HepG2 (cell line): Measurements from ENCODE around the gene TJAP1. TPM values are rescaled to one million over a fixed set of nuclear protein-coding genes. Genes with fewer than 3 reads are reported as not detected.

Experiments
- AHR ChIP-seq: IDR thresholded peaks from 2 replicates; pipeline ENCODE4 v1.6.1; 2018; ENCODE audit warnings: missing genetic modification reagents, missing compliant biosample characterization
- CEBPG ChIP-seq: IDR thresholded peaks from 2 replicates; pipeline ENCODE4 v1.6.1; 2016
- CENPX ChIP-seq: sonication (generic); formaldehyde crosslinking; IDR thresholded peaks from 2 replicates; pipeline ENCODE4 v1.9.0; 2021; ENCODE audit warnings: mild to moderate bottlenecking, missing genetic modification reagents, moderate library complexity
- CHCHD3 ChIP-seq: sonication (generic); formaldehyde crosslinking; IDR thresholded peaks from 2 replicates; pipeline ENCODE4 v1.8.0; 2022; ENCODE audit warnings: mild to moderate bottlenecking, missing genetic modification reagents, moderate library complexity
- DMTF1 ChIP-seq: sonication (generic); formaldehyde crosslinking; IDR thresholded peaks from 2 replicates; pipeline ENCODE4 v1.4.0; 2020; ENCODE audit warnings: mild to moderate bottlenecking, missing genetic modification reagents
- IRX3 ChIP-seq: sonication (generic); formaldehyde crosslinking; IDR thresholded peaks from 2 replicates; pipeline ENCODE4 v1.8.1; 2023; ENCODE audit warnings: mild to moderate bottlenecking, low read depth, missing genetic modification reagents, borderline replicate concordance
- KDM2A ChIP-seq: sonication (generic); formaldehyde crosslinking; IDR thresholded peaks from 2 replicates; pipeline ENCODE4 v1.4.0; 2020; ENCODE audit warnings: low read depth, missing genetic modification reagents, borderline replicate concordance
- KDM5A ChIP-seq: fragments of 200-600 bp; sonication (generic); IDR thresholded peaks from 2 replicates; pipeline ENCODE4 v1.7.0; 2018; ENCODE audit warnings: antibody characterized with exemption, mild to moderate bottlenecking, low read length, borderline replicate concordance
- KLF13 ChIP-seq: sonication (generic); formaldehyde crosslinking; IDR thresholded peaks from 2 replicates; pipeline ENCODE4 v1.4.0; 2020; ENCODE audit warnings: mild to moderate bottlenecking, missing genetic modification reagents
- NFIB ChIP-seq: sonication (generic); formaldehyde crosslinking; IDR thresholded peaks from 2 replicates; pipeline ENCODE4 v1.9.0; 2021; ENCODE audit warnings: missing genetic modification reagents, mild to moderate bottlenecking, borderline replicate concordance
- NFKB2 ChIP-seq: sonication (generic); formaldehyde crosslinking; IDR thresholded peaks from 2 replicates; pipeline ENCODE4 v1.4.0; 2020; ENCODE audit warnings: missing genetic modification reagents, borderline replicate concordance
- PRDM4 ChIP-seq: sonication (generic); formaldehyde crosslinking; IDR thresholded peaks from 2 replicates; pipeline ENCODE4 v1.9.0; 2021; ENCODE audit warnings: missing genetic modification reagents, borderline replicate concordance
- RARG ChIP-seq: sonication (generic); formaldehyde crosslinking; IDR thresholded peaks from 2 replicates; pipeline ENCODE4 v1.4.0; 2020; ENCODE audit warnings: low read depth, mild to moderate bottlenecking, missing genetic modification reagents
- STAT6 ChIP-seq: sonication (generic); formaldehyde crosslinking; IDR thresholded peaks from 2 replicates; pipeline ENCODE4 v1.4.0; 2020; ENCODE audit warnings: missing genetic modification reagents, mild to moderate bottlenecking, borderline replicate concordance
- ZNF180 ChIP-seq: sonication (generic); formaldehyde crosslinking; IDR thresholded peaks from 2 replicates; pipeline ENCODE4 v1.4.0; 2020; ENCODE audit warnings: low read depth, missing genetic modification reagents, borderline replicate concordance
- ZNF513 ChIP-seq: sonication (generic); formaldehyde crosslinking; conservative IDR thresholded peaks from 2 replicates; pipeline ENCODE4 v1.5.0; 2020; ENCODE audit warnings: missing genetic modification reagents
- ZNF563 ChIP-seq: sonication (generic); formaldehyde crosslinking; IDR thresholded peaks from 2 replicates; pipeline ENCODE4 v1.8.0; 2022; ENCODE audit warnings: mild to moderate bottlenecking, moderate library complexity, missing genetic modification reagents
- ZNF569 ChIP-seq: sonication (generic); formaldehyde crosslinking; IDR thresholded peaks from 2 replicates; pipeline ENCODE4 v1.5.0; 2020; ENCODE audit warnings: mild to moderate bottlenecking, missing genetic modification reagents, moderate library complexity, borderline replicate concordance
- ZNF619 ChIP-seq: sonication (generic); formaldehyde crosslinking; IDR thresholded peaks from 2 replicates; pipeline ENCODE4 v1.4.0; 2020; ENCODE audit warnings: mild to moderate bottlenecking, missing genetic modification reagents
- polyA plus RNA-seq, 8 experiments: library from polyadenylated mRNA; depleted of rRNA in 3 of 8; stranded (reverse) in 7 of 8; unstranded in 1 of 8; fragments of >200 nt; fragmentation: Illumina TruSeq in 4 of 8; extraction: Trizol in 4 of 8; gene quantifications; 2 replicates each; pipeline versions ENCODE4 v1.2.1 to v1.2.3, GENCODE V29; 2011 to 2016; ENCODE audit warnings: low read depth in 4 of 8, missing spikeins in 1 of 8, mixed read lengths in 1 of 8; ENCODE audit not compliant: insufficient read depth in 1 of 8
- total RNA-seq, 5 experiments: library from RNA; depleted of rRNA; stranded (reverse); fragments of >200 nt; fragmentation: Illumina TruSeq; extraction: Trizol; gene quantifications; 2 replicates each; pipeline ENCODE4 v1.2.3, GENCODE V29; 2016; ENCODE audit warnings: low read depth in 1 of 5

Gene TJAP1
- total and polyA plus RNA-seq, 2 of the 13 experiments (the other 11 are each of a cell fraction or from before 2014, with no cell fraction given), result 15.7 to 41.6 TPM

- no peak for TF ChIP-seq PRDM4 (CRISPR knock-in tag)
- no peak for TF ChIP-seq AHR (CRISPR knock-in tag)
- no peak for TF ChIP-seq NFIB (CRISPR knock-in tag)
- TF ChIP-seq ZNF619 (CRISPR knock-in tag), result 0 out of 2 replicates have a peak, but pooled peaks have one; percentile 8
- TF ChIP-seq CHCHD3, result 0 out of 2 replicates have a peak, but pooled peaks have one; percentile 4
- no peak for TF ChIP-seq DMTF1 (CRISPR knock-in tag)
- TF ChIP-seq CENPX (CRISPR knock-in tag), result no peak
- no peak for TF ChIP-seq KDM5A
- no peak for TF ChIP-seq IRX3 (CRISPR knock-in tag)
- TF ChIP-seq ZNF563 (CRISPR knock-in tag), result no peak
- TF ChIP-seq RARG, result no peak
- TF ChIP-seq ZNF180 (CRISPR knock-in tag), result no peak
- no peak for TF ChIP-seq KDM2A (CRISPR knock-in tag)
- TF ChIP-seq ZNF513, result no peak
- no peak for TF ChIP-seq NFKB2 (CRISPR knock-in tag)
- 0 out of 2 replicates have a peak, but pooled peaks have one; percentile 1 for TF ChIP-seq CEBPG
- 0 out of 2 replicates have a peak, but pooled peaks have one; percentile 4 for TF ChIP-seq KLF13
- 0 out of 2 replicates have a peak, but pooled peaks have one; percentile 12 for TF ChIP-seq ZNF569 (CRISPR knock-in tag)
- TF ChIP-seq STAT6 (CRISPR knock-in tag), result no peak
These were observed 40.4 kb downstream of the TJAP1 start (continued) for GRCh38 chr6:43517505-43518357.
